Measurements from ENCODE around the gene SLC37A1. TPM values are rescaled to one million over a fixed set of nuclear protein-coding genes. Genes with fewer than 3 reads are reported as not detected.

SLC37A1 gene
- total RNA-seq, 4 donors from 2014 or later, result 10.7 to 21.1 (median 14.0) TPM

DNA sequence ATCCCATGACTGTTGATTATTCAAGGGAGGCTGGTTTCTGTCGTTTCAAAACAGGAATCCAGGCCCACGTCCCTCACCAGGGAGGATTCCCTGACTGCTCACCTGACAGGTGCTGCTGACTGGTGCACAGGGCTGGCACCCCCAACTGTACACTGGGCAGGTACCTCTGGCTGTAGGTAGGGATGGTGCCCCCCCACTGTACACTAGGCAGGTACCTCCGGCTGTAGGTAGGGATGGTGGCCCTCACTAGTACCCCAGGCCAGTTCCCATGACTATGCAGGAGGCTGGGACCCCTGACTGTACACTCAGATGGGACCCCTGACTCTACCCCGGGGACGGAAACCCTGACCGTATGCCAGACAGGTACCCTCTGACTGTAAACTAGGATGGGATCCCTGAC lies 106.2 kb downstream of the SLC37A1 start:
- Histone ChIP-seq H3K27me3 (peaks cover 0 to 61% (median 0%) of the 10 kb centered on the region in 4 donors), H3K4me1 (peaks cover 0 to 34% (median 9%) of the 10 kb centered on the region in 3 donors), H3K27ac (no peak overlapping the region), H3K4me3 (no peak overlapping the region), H3K36me3 (no peaks in the 10 kb centered on the region), H3K9me3 (no peaks in the 10 kb centered on the region)
- 88% methylated on average over 6 of the region's 6 CpGs; no CpG with 5 or more reads in 1 of the 2 donors for WGBS, 2 donors
- TF ChIP-seq POLR2A (IDR thresholded peaks at IDR 0.05), result no peak
- TF ChIP-seq, protein P1, sequence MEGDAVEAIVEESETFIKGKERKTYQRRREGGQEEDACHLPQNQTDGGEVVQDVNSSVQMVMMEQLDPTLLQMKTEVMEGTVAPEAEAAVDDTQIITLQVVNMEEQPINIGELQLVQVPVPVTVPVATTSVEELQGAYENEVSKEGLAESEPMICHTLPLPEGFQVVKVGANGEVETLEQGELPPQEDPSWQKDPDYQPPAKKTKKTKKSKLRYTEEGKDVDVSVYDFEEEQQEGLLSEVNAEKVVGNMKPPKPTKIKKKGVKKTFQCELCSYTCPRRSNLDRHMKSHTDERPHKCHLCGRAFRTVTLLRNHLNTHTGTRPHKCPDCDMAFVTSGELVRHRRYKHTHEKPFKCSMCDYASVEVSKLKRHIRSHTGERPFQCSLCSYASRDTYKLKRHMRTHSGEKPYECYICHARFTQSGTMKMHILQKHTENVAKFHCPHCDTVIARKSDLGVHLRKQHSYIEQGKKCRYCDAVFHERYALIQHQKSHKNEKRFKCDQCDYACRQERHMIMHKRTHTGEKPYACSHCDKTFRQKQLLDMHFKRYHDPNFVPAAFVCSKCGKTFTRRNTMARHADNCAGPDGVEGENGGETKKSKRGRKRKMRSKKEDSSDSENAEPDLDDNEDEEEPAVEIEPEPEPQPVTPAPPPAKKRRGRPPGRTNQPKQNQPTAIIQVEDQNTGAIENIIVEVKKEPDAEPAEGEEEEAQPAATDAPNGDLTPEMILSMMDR (IDR thresholded peaks at IDR 0.05), result no peak
- no peak for DNase-seq
- intact Hi-C loops (cut with DNase I), result no loop called here

- WGBS, 2 donors, result 45 to 49% methylated on average over 15 of the region's 15 CpGs
- no peak overlapping the region for H3K4me3 ChIP-seq
Measured at GRCh38 chr21:42621166-42621818, 107.6 kb downstream of the SLC37A1 start.

DNA sequence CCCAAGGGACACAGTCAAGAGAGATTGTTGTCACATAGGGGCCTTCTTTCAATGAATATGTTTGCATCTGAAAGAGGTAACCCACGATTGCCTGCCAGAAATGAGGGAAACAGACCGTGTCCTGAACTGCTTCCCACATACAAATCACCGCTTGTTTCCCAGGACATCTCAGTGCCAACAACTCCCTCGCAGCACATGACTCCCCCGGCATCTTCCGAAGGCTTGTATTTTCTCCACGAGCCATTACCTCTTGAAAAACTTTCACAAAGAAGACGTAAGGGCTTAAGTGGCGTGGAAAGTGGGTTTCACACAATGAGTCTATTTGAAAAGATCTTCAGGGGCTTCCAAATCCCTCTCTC lies 108.1 kb downstream of the SLC37A1 start:
- intact Hi-C loops (cut with DNase I), result no loop called here
- Histone ChIP-seq H3K27me3 (peaks cover 0 to 69% (median 0%) of the 10 kb centered on the region in 4 donors), H3K4me1 (peaks cover 0 to 20% (median 5%) of the 10 kb centered on the region in 3 donors), H3K36me3 (no peaks in the 10 kb centered on the region), H3K4me3 (no peak overlapping the region), H3K9me3 (no peaks in the 10 kb centered on the region), H3K27ac (peak overlapping the region in 1 of 4 donors; percentile 38)
- DNase-seq, result no peak
- no peak for TF ChIP-seq POLR2A (IDR thresholded peaks at IDR 0.05)
- TF ChIP-seq, protein P1 (IDR thresholded peaks at IDR 0.05), result no peak
- WGBS, 2 donors, result 38 to 41% methylated on average over 8 to 9 of the region's 9 CpGs

More at GRCh38 chr21:42621166-42621818, 107.6 kb downstream of the SLC37A1 start:
- Histone ChIP-seq H3K4me1 (peaks cover 0 to 25% (median 9%) of the 10 kb centered on the region in 3 donors), H3K27me3 (peaks cover 0 to 70% (median 0%) of the 10 kb centered on the region in 4 donors), H3K9me3 (no peaks in the 10 kb centered on the region), H3K27ac (peak overlapping the region in 2 of 4 donors; percentile 32 to 38), H3K36me3 (no peaks in the 10 kb centered on the region)
- no peak for TF ChIP-seq POLR2A (IDR thresholded peaks at IDR 0.05)
- TF ChIP-seq, protein P1 (IDR thresholded peaks at IDR 0.05), result no peak
- no peak for DNase-seq
- intact Hi-C loops (cut with DNase I), result no loop called here

DNA sequence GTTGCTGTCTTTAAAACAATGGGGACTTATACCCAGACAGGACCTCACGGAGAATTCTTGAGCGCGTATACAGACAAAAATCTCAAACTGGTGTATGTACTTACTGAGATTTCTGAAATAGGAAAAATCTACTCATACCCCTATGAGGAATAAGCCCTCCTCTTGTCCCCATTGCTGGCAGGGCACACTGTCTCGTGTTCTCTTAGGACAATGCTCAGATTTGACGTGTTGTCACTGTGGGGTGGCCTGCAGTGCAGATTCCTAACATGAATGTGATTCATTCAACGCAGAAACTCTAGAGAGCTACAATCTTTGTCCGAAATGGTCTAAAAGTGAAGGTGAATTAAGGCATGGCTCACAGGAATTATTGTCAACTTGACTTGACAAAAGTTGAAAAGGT lies 108.6 kb downstream of the SLC37A1 start:
- Histone ChIP-seq H3K4me1 (peaks cover 0 to 15% (median 3%) of the 10 kb centered on the region in 3 donors), H3K27me3 (peaks cover 0 to 69% (median 0%) of the 10 kb centered on the region in 4 donors), H3K4me3 (no peak overlapping the region), H3K27ac (no peak overlapping the region), H3K36me3 (no peaks in the 10 kb centered on the region), H3K9me3 (no peaks in the 10 kb centered on the region)
- no peak for DNase-seq
- WGBS, 2 donors, result 84 to 87% methylated on average over 7 of the region's 7 CpGs
- TF ChIP-seq POLR2A (IDR thresholded peaks at IDR 0.05), result no peak
- TF ChIP-seq, protein P1 (IDR thresholded peaks at IDR 0.05), result no peak
- intact Hi-C loops (cut with DNase I), result no loop called here

DNA sequence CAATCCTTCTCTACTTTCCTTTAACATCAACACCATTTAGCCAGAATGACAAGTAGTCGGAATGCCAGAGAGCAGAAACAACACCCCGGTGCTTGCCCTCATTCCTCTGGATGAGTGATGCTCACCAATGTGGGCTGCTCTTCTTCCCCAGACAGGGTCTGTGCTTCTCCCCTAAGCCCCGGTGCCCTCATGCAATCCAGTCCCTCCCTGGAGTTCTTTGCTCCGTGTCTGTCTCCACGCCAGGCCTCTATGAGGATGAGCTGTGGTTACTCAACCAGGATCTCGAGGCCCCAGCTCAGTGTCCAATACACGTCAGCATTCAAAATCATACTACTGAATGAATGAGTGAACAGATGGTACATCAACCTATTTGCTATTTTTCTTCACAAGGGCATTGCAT lies 110.0 kb downstream of the SLC37A1 start:
- Histone ChIP-seq H3K4me3 (no peak overlapping the region), H3K27ac (no peak overlapping the region), H3K36me3 (no peaks in the 10 kb centered on the region), H3K4me1 (peaks cover 0 to 15% (median 3%) of the 10 kb centered on the region in 3 donors), H3K9me3 (no peaks in the 10 kb centered on the region), H3K27me3 (peaks cover 0 to 62% (median 0%) of the 10 kb centered on the region in 4 donors)
- intact Hi-C loops (cut with DNase I), result no loop called here
- DNase-seq, result no peak
- WGBS, 2 donors, result 76% methylated on average over 7 of the region's 7 CpGs
- TF ChIP-seq, protein P1 (IDR thresholded peaks at IDR 0.05), result no peak
- TF ChIP-seq POLR2A (IDR thresholded peaks at IDR 0.05), result no peak
